Activated naive CD4-positive, alpha-beta T cell treated with Interleukin-2 at 50 U/mL for 16 hours (primary cell): ENCODE data around the gene DLL3.

Source experiments
- DNase-seq: peaks from one replicate; pipeline ENCODE4 v3.0.0-alpha.2; 2020

The DLL3 gene

GRCh38 chr19:39483141-39483540 lies 15.6 kb upstream of the DLL3 start:
- no peak for DNase-seq

- DNase-seq: no peak
Observed at GRCh38 chr19:39489756-39490155, 9.0 kb upstream of the DLL3 start.

- DNase-seq: no peak
Observed at GRCh38 chr19:39492225-39492624, 6.5 kb upstream of the DLL3 start.

GRCh38 chr19:39492788-39493187 lies 6.0 kb upstream of the DLL3 start:
- no peak for DNase-seq

- no peak for DNase-seq
Observed at GRCh38 chr19:39494661-39495060, 4.1 kb upstream of the DLL3 start.

- no peak for DNase-seq
Observed at GRCh38 chr19:39496063-39496462, 2.7 kb upstream of the DLL3 start.

- no peak for DNase-seq
Observed at GRCh38 chr19:39497701-39497995, 1.1 kb upstream of the DLL3 start.

GRCh38 chr19:39497996-39498797 lies 550 bp upstream of the DLL3 start:
- peak; percentile 16 for DNase-seq

- DNase-seq: no peak
Observed at GRCh38 chr19:39499932-39500331, 1.2 kb downstream of the DLL3 start.

GRCh38 chr19:39500543-39500942 lies 1.8 kb downstream of the DLL3 start:
- DNase-seq: no peak

GRCh38 chr19:39501340-39501739 lies 2.6 kb downstream of the DLL3 start:
- no peak for DNase-seq

GRCh38 chr19:39502640-39503417 lies 4.1 kb downstream of the DLL3 start:
- peak; percentile 81 for DNase-seq

- DNase-seq: no peak
Observed at GRCh38 chr19:39506598-39506943, 7.8 kb downstream of the DLL3 start.

- DNase-seq: peak; percentile 65
Observed at GRCh38 chr19:39506944-39507714, 8.4 kb downstream of the DLL3 start.

- DNase-seq: no peak
Observed at GRCh38 chr19:39507715-39508364, 9.1 kb downstream of the DLL3 start.

- no peak for DNase-seq
Observed at GRCh38 chr19:39508629-39509028, 9.9 kb downstream of the DLL3 start.

GRCh38 chr19:39509233-39509632 lies 10.5 kb downstream of the DLL3 start:
- DNase-seq: no peak

- DNase-seq: no peak
Observed at GRCh38 chr19:39512988-39513387, 14.2 kb downstream of the DLL3 start.

- DNase-seq: peak; percentile 21
Observed at GRCh38 chr19:39514840-39515550, 16.2 kb downstream of the DLL3 start, which contains the start of gene SELENOV. Gene SELENOV (plus strand): TSS chr19:39515139. CDS start chr19:39515213, 74 bp downstream.

GRCh38 chr19:39515551-39516191 lies 16.9 kb downstream of the DLL3 start:
- no peak for DNase-seq

- DNase-seq: no peak
Observed at GRCh38 chr19:39516270-39516669, 17.5 kb downstream of the DLL3 start.

- no peak for DNase-seq
Observed at GRCh38 chr19:39517432-39517831, 18.7 kb downstream of the DLL3 start.
